Mesothelial cell of epicardium (in vitro differentiated cells): ENCODE results near the gene EIF4EBP3. TPM values are rescaled to one million over a fixed set of nuclear protein-coding genes. Genes with fewer than 3 reads are reported as not detected.
A peak's percentile ranks its signal among the peaks of the same experiment; 100 is the strongest.

ENCODE experiments used
- DNase-seq, 2 experiments: peaks; one replicate each; pipeline ENCODE4 v3.0.0; 2021; ENCODE audit warnings: low spot score in 2 of 2; ENCODE audit not compliant: unreplicated experiment in 2 of 2
- H3K27ac Mint-ChIP-seq: 2 replicates; pipeline ENCODE4 v1.8.0; 2021; ENCODE audit warnings: mixed read lengths
- H3K27me3 Mint-ChIP-seq: 2 replicates; pipeline ENCODE4 v1.8.0; 2021; ENCODE audit warnings: low read depth, mixed read lengths
- H3K36me3 Mint-ChIP-seq: 2 replicates; pipeline ENCODE4 v1.8.0; 2021; ENCODE audit warnings: mixed read lengths
- H3K4me1 Mint-ChIP-seq: 2 replicates; pipeline ENCODE4 v1.8.0; 2021; ENCODE audit warnings: mixed read lengths
- H3K4me3 Mint-ChIP-seq: 2 replicates; pipeline ENCODE4 v1.8.0; 2021; ENCODE audit warnings: mild to moderate bottlenecking, moderate library complexity, mixed read lengths
- H3K9me3 Mint-ChIP-seq: 2 replicates; pipeline ENCODE4 v1.8.0; 2021; ENCODE audit warnings: mixed read lengths
- total RNA-seq: library from RNA; stranded (reverse); gene quantifications from 3 replicates; pipeline ENCODE4 v1.2.1, GENCODE V29; 2021
- TF ChIP-seq, protein P1 (sequence below): fragments of 200-600 bp; sonication (generic); IDR thresholded peaks from one replicate; pipeline ENCODE4 v1.5.0; 2021; ENCODE audit warnings: antibody characterized with exemption; ENCODE audit not compliant: unreplicated experiment

The EIF4EBP3 gene
- total RNA-seq, 1 donor from 2014 or later, result 7.6 TPM

DNA sequence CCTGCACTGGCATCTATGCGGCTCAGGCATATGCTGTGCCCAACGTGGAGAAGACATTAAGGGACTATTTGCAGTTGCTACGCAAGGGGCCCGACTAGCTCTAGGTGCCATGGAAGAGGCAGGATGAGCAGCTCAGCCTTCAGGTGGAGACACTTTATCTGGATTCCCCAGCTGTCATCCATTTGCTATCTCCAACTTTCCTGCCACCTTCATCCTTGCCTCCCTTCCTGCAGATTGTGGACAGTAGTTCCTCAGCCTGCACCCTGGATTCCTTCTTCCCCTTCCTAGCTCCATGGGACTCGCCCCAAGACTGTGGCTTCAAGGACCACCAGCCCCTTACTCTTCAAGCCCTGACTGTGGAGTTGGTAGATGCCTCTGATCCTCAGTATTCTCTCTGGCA is 19.2 kb downstream of the EIF4EBP3 start:
- no peaks in the 10 kb centered on the region for H3K27me3 Mint-ChIP-seq
- no peaks in the 10 kb centered on the region for H3K9me3 Mint-ChIP-seq
- TF ChIP-seq, protein P1, sequence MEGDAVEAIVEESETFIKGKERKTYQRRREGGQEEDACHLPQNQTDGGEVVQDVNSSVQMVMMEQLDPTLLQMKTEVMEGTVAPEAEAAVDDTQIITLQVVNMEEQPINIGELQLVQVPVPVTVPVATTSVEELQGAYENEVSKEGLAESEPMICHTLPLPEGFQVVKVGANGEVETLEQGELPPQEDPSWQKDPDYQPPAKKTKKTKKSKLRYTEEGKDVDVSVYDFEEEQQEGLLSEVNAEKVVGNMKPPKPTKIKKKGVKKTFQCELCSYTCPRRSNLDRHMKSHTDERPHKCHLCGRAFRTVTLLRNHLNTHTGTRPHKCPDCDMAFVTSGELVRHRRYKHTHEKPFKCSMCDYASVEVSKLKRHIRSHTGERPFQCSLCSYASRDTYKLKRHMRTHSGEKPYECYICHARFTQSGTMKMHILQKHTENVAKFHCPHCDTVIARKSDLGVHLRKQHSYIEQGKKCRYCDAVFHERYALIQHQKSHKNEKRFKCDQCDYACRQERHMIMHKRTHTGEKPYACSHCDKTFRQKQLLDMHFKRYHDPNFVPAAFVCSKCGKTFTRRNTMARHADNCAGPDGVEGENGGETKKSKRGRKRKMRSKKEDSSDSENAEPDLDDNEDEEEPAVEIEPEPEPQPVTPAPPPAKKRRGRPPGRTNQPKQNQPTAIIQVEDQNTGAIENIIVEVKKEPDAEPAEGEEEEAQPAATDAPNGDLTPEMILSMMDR, result no peak
- peaks cover 16% of the 10 kb centered on the region for H3K36me3 Mint-ChIP-seq
- no peak for DNase-seq
- peaks cover 23% of the 10 kb centered on the region for H3K4me1 Mint-ChIP-seq
- no peak overlapping the region for H3K27ac Mint-ChIP-seq
- H3K4me3 Mint-ChIP-seq, result peak overlapping the region; percentile 9

DNA sequence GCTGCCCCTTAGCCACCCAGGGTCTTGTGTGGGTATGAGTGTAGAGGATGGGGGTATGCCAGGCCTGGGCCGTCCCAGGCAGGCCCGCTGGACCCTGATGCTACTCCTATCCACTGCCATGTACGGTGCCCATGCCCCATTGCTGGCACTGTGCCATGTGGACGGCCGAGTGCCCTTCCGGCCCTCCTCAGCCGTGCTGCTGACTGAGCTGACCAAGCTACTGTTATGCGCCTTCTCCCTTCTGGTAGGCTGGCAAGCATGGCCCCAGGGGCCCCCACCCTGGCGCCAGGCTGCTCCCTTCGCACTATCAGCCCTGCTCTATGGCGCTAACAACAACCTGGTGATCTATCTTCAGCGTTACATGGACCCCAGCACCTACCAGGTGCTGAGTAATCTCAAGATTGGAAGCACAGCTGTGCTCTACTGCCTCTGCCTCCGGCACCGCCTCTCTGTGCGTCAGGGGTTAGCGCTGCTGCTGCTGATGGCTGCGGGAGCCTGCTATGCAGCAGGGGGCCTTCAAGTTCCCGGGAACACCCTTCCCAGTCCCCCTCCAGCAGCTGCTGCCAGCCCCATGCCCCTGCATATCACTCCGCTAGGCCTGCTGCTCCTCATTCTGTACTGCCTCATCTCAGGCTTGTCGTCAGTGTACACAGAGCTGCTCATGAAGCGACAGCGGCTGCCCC is 19.8 kb downstream of the EIF4EBP3 start:
- DNase-seq, result no peak
- Mint-ChIP-seq H3K4me1 (peaks cover 23% of the 10 kb centered on the region), H3K4me3 (peak overlapping the region; percentile 9), H3K27me3 (no peaks in the 10 kb centered on the region), H3K9me3 (no peaks in the 10 kb centered on the region), H3K27ac (no peak overlapping the region), H3K36me3 (peaks cover 16% of the 10 kb centered on the region)
- TF ChIP-seq, protein P1, result no peak

DNA sequence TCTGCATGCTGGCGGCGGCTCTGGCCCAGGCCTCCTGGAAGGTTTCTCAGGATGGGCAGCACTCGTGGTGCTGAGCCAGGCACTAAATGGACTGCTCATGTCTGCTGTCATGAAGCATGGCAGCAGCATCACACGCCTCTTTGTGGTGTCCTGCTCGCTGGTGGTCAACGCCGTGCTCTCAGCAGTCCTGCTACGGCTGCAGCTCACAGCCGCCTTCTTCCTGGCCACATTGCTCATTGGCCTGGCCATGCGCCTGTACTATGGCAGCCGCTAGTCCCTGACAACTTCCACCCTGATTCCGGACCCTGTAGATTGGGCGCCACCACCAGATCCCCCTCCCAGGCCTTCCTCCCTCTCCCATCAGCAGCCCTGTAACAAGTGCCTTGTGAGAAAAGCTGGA is 20.4 kb downstream of the EIF4EBP3 start:
- peaks cover 16% of the 10 kb centered on the region for H3K36me3 Mint-ChIP-seq
- H3K4me3 Mint-ChIP-seq, result no peak overlapping the region
- H3K27me3 Mint-ChIP-seq, result no peaks in the 10 kb centered on the region
- H3K27ac Mint-ChIP-seq, result no peak overlapping the region
- H3K9me3 Mint-ChIP-seq, result no peaks in the 10 kb centered on the region
- DNase-seq, result no peak
- peaks cover 21% of the 10 kb centered on the region for H3K4me1 Mint-ChIP-seq
- TF ChIP-seq, protein P1, result no peak

DNA sequence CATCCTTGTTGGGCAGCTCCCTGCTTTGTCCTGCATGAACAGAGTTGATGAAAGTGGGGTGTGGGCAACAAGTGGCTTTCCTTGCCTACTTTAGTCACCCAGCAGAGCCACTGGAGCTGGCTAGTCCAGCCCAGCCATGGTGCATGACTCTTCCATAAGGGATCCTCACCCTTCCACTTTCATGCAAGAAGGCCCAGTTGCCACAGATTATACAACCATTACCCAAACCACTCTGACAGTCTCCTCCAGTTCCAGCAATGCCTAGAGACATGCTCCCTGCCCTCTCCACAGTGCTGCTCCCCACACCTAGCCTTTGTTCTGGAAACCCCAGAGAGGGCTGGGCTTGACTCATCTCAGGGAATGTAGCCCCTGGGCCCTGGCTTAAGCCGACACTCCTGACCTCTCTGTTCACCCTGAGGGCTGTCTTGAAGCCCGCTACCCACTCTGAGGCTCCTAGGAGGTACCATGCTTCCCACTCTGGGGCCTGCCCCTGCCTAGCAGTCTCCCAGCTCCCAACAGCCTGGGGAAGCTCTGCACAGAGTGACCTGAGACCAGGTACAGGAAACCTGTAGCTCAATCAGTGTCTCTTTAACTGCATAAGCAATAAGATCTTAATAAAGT is 21.1 kb downstream of the EIF4EBP3 start:
- Mint-ChIP-seq H3K9me3 (no peaks in the 10 kb centered on the region), H3K4me1 (peaks cover 17% of the 10 kb centered on the region), H3K4me3 (no peak overlapping the region), H3K27me3 (no peaks in the 10 kb centered on the region), H3K36me3 (peaks cover 16% of the 10 kb centered on the region), H3K27ac (no peak overlapping the region)
- TF ChIP-seq, protein P1, result no peak
- DNase-seq, result no peak

DNA sequence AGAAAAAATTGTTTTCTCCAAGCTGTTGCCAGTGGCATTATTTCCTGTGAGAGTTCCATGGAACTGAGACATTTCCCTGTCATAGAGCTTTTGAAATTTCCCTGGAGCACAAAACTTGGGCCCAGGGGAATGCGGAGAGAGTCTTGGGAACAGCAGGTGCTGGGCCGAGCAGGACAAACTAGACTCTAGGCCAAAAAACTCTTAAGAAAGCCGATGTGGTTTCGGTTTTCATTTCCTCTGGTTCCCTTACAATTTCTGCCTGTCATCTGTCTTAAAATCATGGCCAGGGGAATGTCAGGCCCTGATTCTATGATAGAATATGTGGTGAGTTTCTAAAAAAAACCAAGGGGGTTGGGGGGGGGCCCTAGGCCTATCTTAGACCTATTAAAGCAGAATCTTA is 21.7 kb downstream of the EIF4EBP3 start:
- no peak overlapping the region for H3K27ac Mint-ChIP-seq
- H3K9me3 Mint-ChIP-seq, result no peaks in the 10 kb centered on the region
- TF ChIP-seq, protein P1, result no peak
- peaks cover 16% of the 10 kb centered on the region for H3K36me3 Mint-ChIP-seq
- peaks cover 11% of the 10 kb centered on the region for H3K4me1 Mint-ChIP-seq
- no peak for DNase-seq
- no peak overlapping the region for H3K4me3 Mint-ChIP-seq
- H3K27me3 Mint-ChIP-seq, result no peaks in the 10 kb centered on the region
